ENCODE data around the gene FAM236B.
"Not testable (repeated sequence)": the region's sequence is repeated elsewhere in the genome, so short reads cannot be mapped to it uniquely, and the experiment has no call there.

Gene FAM236B

DNA sequence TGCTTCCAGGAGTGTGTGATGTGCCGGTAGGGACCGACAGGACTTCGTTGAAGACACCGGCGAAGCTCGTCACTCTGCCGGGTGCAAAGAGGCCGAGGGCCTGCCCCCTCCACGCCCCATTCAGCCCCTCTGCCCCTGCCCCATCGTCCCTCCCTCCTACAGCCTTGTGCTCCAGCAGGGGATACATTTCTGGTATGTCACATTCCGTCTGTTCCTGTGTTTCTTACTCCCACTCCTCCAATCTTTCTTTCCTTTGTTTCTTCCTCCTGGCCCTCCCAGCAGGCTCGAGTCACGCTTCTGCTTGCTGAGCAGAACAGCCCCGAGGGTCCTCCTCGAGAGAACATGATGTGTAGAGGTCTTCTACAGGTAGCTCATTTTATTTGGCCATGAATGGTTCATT, at the start of gene FAM236B:
Gene FAM236B (minus strand): TSS at position 101 of the 400 bp plus-strand sequence. CDS start 100 bp downstream, at position 1.
- not testable (repeated sequence) for DNase-seq (ENCODE audit: low spot score)

DNA sequence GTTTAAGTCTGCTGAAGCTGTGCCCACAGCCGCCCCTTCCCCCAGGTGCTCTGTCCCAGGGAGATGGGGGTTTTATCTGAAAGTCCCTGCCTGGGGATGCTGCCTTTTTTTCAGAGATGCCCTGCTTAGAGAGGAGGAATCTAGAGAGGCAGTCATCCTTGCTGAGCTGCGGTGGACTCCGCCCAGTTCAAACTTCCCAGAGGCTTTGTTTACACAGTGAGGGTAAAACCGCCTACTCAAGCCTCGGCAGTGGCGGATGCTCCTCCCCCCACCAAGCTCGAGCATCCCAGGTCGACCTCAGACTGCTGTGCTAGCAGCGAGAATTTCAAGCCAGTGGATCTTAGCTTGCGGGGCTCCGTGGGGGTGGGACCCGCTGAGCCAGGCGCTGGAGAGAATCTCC, 48.2 kb upstream of the FAM236B start:
- not testable (repeated sequence) for DNase-seq (ENCODE audit: low spot score)

- DNase-seq (ENCODE audit: low spot score) = not testable (repeated sequence)
These were observed 25.6 kb upstream of the FAM236B start, which contains the start of gene FAM236D for GRCh38 chrX:72808110-72808509. FAM236D (minus strand) TSS chrX:72808210; CDS start chrX:72808110, 100 bp downstream.

DNA sequence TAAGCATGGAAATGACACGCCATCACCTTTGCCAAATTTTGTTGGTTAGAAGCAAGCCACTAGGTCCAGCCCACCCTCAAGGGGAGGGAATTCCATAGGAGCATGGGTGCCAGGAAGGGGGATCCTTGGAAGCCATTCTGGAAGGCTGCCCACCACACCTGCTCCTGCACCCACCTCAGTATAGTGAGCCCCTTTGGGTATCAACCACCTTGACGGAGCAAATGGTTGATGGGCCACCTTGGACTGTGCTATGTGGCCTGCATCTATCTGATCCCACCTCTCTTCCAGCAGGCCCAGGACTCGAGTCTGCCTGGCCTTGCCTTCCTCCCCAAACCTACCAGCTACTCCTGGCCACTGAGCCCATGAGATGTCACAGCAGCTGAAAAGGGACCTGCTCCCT, 7.9 kb upstream of the FAM236B start:
- DNase-seq (ENCODE audit: low spot score) = not testable (repeated sequence)

- DNase-seq (ENCODE audit: low spot score) = not testable (repeated sequence)
These were observed 5.7 kb upstream of the FAM236B start for GRCh38 chrX:72788142-72788541.

DNA sequence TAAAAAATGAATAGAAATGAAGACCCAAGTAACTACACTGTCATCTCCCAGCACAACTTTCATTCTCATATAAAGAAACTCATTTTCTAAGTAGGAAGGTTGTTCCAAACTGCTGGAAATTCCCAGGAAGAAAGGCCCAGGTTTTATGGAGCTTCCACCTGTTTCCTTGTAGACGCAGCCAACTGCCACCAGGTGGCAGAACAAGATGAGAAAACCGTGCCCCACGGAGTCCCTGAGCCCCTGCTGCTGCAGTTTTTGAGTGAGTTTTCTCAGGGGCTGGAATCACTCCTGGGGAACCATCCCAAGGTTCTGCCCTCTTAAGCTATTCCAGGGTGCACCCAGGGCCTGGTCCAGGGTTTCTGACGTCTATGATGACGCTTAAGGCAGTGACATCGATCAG, 1.5 kb upstream of the FAM236B start:
- DNase-seq (ENCODE audit: low spot score) = not testable (repeated sequence)

DNA sequence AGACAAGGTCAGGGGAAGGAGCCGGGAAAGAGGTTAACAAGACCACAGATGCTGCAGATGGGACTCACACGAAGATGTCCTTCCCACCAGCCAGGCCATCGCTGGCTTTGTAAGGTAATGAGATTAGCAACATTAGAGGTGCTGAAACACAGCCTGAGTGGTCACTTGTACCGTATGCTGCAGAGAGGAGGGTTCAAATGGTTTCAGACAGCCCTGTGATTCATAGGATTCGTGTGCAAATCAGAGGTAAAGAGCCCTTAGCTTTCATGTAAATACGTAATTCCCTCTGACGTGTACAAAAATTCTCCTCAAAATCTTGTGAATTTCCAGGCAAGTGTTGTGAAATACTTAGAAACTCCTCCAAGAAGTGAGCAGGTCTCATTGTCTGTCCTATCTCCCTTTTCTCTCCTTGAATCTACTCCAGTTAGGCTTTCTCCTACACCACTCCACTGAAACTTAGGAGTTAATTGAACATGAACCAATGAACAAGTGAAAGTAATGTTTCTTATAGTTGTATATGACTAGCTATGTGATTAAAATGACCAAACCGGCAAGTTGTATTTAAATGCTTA, 991 bp upstream of the FAM236B start:
- not testable (repeated sequence) for DNase-seq (ENCODE audit: low spot score)

DNA sequence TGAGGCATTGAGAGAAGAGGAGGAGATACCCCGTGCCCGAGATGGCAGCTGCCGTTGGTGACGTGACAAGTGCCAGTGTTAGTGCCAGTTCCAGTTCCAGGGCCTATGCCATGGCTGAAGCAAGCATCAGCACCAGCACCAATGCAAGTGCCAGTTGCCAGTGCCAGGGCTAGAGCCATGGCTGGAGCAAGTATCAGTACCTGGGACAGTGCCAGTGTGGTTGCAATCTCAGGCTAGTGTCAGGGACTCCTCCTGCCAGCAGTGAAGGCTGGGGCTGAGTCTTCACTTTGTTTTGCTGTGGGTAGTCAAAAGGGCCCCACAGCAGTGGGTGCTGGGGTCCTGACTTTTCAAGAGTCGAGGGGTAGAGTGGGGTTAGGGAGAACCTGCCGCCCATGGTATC, 4.3 kb downstream of the FAM236B start:
- not testable (repeated sequence) for DNase-seq (ENCODE audit: low spot score)

GRCh38 chrX:72777467-72777790, 5.0 kb downstream of the FAM236B start:
- not testable (repeated sequence) for DNase-seq (ENCODE audit: low spot score)

DNA sequence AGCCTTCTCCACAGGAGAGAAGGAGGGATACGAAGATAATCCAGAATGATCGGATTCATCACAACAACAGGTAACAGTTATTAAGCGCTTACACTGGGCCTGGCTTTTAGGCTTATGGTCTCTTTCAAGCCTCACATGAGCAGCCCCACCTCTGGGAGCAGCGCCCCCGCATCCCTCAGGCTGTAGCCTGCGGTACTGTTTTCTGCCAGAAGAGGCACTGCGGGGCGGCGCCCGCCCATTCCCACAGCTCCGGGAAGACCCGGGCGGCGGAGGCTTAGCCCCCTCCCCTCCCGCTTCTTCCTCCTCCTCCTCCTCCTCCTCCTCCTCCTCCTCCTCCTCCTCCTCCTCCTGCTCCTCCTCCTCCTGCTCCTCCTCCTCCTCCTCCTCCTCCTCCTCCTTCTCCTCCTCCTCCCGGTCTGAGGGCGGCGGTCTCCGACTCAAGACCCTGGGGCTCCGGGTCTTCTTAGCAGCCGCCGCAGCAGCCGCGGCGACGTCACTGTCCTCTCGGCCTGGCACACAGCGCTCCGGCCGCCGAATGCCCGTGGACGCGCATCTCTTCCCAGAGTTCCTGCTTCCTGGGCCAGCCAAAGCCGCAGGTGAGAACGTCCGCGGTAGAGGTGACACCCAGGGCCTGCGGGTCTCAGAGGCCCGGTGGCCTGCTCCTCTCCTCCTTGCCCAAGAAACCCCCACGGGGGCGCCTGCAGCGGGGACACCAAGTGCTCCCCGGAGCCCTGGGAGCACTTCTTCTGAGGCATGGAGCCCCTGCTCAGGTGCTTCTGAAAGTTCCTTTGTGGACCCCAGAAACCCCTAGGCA, 5.6 kb downstream of the FAM236B start, which contains the start of gene DMRTC1B:
Gene DMRTC1B (plus strand): TSS at position 238 of the 814 bp plus-strand sequence. CDS start 68,246 bp downstream, outside the sequence.
- DNase-seq (ENCODE audit: low spot score) = not testable (repeated sequence)

DNA sequence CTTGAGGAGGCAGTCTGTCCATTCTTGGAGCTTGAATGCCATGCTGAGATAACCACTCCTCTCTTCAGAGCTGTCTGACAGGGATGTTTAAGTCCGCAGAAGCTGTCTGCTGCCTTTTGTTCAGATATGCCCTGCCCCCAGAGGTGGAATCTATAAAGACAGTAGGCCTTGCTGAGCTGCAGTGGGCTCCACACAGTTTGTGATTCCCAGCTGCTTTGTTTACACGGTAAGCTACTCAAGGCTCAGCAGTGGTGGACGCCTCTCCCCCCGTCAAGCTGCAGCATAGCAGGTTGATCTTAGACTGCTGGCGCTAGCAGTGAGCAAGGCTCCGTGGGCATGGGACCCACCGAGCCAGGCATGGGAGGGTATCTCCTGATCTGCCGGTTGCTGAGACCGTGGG, 22.0 kb downstream of the FAM236B start:
- not testable (repeated sequence) for DNase-seq (ENCODE audit: low spot score)

GRCh38 chrX:72748545-72748944, 33.9 kb downstream of the FAM236B start:
- not testable (repeated sequence) for DNase-seq (ENCODE audit: low spot score)

- DNase-seq (ENCODE audit: low spot score) = not testable (repeated sequence)
These were observed 36.9 kb downstream of the FAM236B start for GRCh38 chrX:72745546-72745945.

DNA sequence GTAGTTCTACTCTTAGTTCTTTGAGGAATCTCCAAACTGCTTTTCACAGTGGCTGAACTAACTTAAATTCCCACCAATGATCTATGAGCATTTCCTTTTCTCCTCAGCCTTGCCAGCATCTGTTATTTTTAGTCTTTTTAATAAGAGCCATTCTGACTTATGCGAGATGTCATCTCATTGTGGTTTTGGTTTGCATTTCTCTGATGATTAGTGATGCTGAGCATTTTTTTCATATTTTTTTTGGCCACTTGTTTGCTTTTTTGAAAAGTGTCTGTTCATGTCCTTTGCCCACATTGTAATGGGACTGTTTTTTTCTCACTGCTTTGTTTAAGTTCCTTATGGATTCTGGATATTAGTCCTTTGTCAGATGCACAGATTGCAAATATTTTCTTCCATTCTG, 46.9 kb downstream of the FAM236B start:
- DNase-seq (ENCODE audit: low spot score) = no peak

GRCh38 chrX:72733636-72734035, 48.8 kb downstream of the FAM236B start:
- not testable (repeated sequence) for DNase-seq (ENCODE audit: low spot score)
